NCI-H2196 treated with DMSO at 0.1 percent for 48 hours (cell line): ENCODE data around the gene KCNIP2.
A peak's percentile ranks its signal among the peaks of the same experiment; 100 is the strongest.

Experiments used
- DNase-seq: peaks from one replicate; lab custom pipeline; 2025; ENCODE audit not compliant: unreplicated experiment; lab: John Stamatoyannopoulos, UW

KCNIP2 gene

DNA sequence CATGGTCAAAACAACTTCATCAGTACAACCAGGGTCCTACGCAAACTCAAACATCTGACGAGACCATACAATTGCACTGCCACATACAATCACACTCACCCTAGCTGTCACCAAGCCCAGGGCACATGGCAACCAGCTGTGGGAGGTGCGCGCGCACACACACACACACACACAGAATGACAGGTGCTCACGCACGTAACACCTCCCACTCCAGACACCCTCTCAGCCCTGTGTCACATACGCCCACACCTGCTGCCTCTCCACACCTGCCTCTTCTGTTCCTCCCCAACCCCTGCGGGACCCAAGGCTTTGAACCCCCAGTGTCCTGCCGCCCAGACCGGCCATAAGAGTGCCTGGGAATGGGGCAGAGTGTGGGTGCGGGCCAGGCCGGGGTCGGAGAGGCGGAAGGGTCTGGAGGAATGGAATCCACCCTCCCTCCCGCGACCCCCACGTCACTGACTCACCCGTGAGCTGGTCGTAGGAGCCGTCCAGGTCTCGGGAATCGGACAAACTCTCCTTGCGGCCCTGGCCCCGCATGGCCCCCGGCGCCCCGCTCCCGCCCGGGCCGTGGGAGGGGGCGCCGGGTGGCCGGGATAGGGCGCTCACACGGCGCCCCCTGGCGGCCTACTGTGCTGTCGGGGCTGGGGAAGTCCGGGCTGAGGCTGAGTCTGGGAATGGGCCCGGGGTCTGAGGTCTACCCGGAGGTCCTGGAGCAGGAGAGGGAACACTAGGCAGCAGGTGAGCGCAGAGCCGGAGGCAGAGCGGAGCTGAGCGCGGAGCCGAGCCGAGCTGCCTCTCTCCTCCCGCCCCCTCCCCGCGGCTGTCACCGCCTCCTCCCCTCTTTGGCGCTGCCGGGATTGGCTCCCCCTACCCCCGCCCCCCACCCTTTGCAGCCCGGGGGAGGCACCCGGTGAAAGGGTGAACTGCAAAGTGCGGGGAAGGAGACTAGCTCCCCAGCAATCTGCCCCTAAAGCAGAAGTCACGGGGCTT is at the start of gene KCNIP2:
Gene KCNIP2 (minus strand): TSS at position 769 of the 990 bp plus-strand sequence. CDS start 232 bp downstream, at position 537.
- peak; percentile 21 for DNase-seq

DNA sequence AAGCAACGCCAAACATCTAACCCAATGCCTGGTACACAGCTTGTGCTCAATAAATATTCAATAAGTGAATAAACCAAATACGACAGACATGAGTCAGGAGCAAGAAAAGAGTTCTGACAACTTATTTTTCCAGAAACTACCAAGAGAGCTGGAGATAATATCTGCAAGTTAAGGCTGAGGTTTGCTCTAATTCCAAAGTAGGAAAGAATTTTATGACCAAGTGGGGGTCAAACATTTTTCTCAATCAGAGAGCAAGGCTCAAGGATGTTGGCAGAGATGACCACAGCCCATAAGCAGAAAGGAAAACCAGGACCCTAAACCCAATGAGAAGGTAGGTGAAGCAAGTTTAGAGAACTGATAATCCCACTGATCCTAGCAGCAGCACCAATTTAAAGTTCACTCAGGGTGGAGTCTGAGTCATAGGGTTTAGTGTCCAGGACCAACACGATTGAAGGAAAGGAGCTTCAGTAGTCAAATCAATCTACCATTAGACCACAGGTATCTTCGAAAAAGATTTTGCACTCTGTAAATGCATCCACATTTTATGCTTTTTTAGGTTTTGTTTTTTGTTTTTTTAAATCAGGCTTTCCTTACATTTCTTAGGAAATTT is 49.3 kb upstream of the KCNIP2 start:
- DNase-seq, result no peak

DNA sequence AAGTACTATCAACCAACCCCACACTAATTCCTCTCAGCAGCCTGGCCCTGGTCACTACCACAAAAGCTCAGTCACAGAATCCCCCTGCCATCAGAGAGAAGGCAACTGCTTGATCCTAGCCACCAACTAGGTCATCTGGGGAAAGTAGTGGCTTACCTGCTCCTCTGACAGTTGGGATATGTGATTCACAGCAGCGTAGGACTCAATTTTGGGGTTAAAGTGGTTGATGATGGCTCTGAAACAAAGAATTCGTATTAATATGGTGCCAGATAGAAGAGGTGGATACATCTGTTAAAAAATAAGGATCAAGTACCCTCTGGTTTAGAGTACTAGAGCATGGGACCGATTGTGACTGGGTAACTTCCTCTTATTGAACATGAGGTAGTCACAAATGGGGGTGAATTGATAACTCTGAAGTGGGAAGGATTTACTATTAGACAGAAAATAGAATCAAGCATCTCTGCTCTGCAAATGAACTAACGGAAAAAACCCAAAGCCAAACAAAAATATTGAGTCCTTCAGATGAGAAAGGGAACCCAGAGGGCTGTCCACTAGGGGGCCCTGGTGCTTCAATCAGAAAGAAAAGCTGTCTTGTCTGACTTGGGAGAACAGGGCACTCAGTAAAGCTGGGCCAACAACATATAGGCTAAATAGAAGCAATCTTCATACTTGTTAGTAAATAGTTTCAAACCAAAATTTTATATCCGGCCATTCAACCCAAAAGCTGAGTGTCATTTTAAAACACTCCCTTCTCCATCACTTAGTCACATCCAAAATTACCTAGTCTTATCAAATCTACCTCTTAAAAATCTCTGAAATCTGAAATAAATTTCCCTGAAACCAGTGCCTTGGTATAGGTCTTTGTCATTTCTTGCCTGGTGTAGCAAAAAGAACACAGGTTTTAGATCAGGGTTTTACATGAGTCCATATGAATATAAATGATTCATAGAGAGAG is 45.9 kb upstream of the KCNIP2 start:
- peak; percentile 1 for DNase-seq

DNA sequence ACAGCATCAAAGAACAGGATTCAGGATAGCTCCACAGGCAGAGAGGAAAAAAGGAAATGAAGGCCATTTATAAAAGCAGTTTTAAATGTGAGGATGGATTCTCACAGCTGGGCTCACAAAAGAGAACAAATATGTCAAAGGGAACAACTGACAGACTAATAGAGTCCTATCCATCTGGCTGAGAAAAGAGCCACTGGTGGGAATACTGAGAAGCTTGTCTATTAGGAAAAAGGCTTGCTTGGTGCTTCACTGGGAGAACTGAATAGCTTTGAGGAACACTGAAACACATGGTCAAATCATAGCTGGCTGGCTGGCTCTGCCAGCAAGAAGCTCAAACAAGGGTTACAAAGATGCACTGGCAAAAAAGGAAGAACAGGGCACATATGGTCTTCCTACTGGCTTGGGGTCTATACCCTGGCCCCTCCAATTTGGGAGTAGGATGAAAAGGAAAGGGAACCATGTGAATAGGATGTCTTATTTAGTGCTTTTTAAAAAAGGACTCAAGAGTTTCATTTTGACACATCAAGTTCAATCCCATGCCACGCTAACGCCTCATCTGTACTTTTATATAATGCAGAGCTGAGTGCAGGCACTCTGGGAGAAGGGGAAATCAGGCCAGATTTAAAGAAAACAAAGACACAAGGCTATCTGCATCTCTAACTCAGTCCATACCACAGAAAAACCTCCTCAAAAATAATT is 44.8 kb upstream of the KCNIP2 start:
- no peak for DNase-seq

DNA sequence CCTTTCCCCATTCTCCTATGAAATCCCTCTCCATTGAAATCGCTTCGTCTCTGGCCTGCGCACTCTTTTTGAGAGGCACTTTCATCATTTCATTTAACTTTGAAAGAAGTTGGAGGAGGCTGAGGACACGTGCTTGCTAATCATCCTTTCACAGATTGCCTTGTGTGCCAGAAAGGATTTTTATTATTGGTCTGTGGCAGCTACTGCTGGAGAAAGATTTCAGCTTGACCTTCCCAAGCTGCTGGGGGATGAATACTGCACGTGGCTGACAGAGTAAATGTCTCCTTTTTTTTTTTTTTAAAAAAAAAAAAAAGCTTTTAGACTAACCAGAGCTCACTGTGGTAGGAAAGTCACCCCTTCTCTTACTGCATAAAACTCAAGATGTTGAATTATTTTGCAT is 44.2 kb upstream of the KCNIP2 start:
- no peak for DNase-seq

DNA sequence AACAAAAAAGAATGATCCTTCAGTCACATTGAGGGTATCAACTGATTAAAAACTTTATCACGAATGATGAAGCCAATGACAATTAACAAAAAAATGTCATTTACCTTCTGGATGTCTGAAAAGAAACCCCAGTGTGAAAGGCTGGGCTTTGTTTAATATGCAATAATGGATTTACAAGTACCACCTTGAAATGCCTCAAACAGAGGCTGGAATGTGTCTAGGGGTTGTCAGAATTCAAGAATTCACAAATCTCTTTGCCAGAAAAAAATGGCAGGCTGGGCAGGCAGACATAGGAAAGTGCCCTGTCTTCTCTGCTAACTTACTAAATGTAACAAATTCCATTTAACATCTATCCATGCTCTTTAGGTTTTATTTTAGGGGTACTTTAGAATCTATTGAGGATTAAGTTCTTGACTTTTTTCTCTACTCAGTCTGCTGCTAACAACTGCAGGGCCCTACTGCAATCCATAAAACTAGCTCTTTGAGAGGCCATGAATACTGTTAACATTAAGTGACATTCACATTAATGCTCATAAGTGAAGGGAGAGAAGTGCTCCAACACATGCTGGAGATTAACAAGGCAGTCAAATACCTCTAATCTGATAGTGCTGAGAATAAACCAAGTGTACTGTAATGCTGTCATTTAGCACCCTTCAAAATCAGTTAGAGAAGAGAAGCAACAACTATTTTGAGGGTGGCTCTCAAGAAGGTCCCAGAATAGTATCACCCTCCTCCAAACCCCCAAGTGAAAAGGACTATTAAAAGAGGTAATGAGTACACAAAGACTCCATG is 43.1 kb upstream of the KCNIP2 start:
- DNase-seq, result no peak

DNA sequence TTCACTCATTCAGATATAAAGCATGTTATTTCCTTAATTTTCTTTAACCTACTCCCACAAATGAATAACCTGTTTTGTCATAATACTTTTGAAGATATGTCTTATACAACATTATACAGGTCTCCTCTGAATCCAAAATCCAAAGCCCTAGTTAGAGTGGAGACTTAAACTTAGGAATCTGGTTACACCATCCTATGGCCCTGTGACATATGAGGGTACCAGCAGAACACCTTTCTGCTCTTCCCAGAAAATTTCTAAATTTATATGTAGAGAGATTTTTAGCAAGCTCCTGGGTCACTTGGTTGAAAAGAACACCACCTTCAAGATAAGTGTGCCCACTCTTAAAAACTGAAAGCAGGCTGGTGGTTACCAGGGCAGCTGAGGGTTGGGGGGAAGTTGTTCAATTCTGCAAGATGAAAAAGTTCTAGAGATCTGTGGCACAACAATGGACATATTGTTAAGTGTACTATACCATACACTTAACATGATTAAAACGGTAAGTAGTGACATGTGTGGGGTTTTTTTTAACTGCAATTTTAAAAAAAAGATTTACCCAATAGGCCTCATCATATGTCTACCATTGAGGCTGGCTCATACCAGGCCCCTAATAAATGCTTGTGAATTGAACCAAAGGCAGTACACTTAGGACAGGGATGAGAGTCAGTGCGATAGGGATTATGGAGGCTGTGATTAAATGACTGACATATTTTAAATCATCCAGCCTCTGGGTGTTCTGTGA is 37.6 kb upstream of the KCNIP2 start:
- DNase-seq, result no peak

DNA sequence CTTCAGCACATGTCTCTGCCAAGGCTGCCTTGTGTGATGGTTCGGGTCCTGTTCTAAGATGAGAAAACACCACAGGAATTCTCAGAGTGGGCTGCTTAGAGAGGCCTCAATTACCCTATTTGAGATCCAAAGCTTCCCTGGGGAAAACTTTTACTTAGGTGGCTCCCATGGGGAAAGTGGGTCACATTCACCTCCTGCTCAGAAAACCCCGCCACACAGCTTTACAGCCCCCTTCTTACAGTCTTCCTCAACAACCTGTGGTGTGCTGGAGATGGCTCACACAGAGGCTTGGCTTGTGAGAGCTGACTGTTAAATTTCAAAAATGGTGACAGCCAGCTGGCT is 36.6 kb upstream of the KCNIP2 start:
- no peak for DNase-seq

DNA sequence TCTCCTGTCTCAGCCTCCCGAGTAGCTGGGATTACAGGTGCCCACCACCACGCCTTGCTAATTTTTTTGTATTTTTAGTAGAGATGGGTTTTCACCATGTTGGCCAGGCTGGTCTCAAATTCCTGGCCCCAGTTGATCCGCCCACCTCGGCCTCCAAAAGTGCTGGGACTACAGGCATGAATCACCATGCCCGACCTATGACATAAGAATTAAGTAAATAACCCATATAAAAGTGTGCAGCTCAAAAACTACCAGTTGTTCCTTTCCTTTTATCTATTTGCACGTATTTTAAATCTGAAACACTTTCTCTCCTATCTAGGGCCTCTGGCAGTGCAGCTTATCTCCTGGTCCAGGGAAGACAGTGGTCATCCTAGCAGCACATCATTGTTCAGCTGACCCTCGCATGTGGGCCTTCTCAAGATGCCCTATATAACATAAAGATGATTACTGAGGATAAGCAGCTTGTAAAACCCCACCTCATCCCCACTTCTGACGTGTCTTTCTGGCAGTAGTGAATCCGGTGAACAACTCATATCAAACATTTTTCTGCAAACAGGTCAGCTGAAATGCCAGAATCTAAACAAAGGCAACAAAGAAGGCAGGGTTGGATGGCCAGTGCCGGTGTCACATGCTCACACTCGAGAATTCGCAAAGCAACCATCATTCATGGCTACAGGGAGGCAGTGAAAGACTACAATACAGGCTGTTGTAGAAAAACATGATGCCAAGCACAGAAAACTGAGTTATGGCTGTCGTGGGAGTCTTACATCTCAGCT is 36.0 kb upstream of the KCNIP2 start:
- no peak for DNase-seq

DNA sequence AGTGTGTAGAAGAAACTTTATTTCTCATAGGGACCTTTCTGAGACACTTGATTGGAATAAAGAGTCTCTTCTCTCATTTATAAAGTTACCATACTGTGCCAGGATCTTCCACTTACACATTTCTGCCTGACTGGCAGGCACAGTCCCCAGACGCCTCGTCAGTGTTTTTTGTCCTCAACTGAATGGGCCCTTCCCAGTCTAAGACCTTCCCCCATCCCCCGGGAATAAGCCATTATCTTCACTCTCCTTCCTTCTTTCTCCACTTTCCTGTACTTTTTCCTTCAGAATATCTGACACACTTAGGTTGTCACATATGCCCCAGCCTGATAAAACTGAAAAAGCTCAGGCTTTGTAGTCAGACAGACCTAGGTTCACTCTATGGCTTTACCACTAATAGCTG is 35.3 kb upstream of the KCNIP2 start:
- DNase-seq, result no peak

DNA sequence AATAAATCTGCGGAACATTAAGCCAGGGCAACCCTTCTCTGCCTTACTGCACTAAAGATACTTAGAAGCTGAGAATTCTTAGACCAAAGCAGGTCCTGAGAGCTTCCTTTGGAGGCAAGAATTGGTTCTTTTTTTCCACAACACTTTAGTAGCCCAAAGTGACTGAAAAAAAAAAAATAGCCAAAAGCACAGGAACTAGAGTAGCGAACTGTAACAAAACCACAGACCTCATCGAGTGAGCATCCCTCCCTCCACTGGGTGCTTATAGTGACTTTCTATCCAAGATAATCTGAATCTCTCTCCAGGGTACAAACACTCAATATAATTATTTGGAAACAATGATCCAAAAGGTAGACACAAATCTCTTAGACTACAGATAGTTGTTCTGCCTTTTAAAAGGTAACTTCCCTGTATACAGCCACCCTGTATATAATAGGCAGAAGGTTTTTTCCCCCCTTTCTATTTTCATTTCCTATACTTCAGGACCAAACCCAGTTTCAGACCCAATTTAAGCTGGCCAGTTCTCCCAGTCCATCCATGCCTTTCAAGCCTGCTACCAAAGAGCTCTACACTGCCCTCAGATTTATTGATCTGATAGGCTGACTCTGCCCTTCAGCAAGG is 31.6 kb upstream of the KCNIP2 start:
- no peak for DNase-seq

DNA sequence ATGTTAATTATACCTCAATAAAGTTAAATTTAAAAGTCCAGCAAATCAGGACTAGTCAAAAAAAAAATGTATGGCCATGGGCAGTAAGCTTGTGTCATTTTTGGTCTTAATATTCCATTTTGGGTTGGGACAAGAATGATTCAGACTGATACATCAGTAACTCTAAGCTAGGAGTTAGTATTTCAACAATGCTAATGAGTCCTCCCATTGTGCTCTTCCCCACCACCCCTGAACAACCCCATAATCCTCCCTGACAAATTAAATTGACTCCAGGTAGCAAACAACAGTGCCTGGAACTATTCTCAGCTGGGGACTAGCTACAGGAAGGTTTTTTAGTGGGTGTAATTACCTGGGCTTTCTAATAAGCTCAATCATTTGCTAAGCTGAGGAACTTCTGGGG is 30.7 kb upstream of the KCNIP2 start:
- DNase-seq, result no peak

DNA sequence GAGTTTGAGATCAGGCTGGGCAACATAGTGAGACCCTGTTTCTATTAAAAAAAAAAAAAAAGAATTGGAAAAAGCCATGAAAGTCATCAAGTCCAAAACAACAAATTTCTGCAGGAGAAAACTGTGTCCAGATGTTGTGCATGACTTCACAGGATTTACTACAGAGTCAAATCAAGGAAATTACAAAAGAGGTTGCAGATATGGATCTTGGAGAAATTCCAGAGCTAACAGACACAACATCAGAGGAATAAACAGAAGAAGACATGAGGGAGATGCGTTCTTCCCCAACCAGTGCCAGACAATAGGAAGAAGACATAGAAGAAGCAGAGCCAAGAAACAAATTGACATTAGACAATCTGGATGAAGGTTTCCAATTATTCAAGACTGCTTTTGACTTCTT is 24.3 kb upstream of the KCNIP2 start:
- DNase-seq, result no peak

DNA sequence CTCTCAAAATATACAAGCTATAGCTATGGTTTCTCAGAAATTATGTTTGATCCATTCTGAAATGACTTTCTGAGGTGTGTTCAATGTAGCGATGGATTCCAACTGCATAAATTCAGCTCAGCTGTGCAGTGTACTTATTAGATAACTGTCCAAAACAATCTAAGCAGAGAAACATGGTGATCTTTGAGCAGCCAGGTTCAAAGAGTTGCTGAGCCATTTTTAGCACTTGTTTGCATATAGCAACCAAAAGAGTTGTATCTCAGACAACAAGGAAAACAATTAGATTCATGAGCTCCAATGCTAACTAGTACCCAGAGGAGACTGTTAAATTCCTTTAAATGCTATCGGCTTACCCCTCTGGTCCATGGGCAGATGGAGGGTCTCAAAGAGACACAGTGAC is 15.9 kb upstream of the KCNIP2 start:
- DNase-seq, result no peak

DNA sequence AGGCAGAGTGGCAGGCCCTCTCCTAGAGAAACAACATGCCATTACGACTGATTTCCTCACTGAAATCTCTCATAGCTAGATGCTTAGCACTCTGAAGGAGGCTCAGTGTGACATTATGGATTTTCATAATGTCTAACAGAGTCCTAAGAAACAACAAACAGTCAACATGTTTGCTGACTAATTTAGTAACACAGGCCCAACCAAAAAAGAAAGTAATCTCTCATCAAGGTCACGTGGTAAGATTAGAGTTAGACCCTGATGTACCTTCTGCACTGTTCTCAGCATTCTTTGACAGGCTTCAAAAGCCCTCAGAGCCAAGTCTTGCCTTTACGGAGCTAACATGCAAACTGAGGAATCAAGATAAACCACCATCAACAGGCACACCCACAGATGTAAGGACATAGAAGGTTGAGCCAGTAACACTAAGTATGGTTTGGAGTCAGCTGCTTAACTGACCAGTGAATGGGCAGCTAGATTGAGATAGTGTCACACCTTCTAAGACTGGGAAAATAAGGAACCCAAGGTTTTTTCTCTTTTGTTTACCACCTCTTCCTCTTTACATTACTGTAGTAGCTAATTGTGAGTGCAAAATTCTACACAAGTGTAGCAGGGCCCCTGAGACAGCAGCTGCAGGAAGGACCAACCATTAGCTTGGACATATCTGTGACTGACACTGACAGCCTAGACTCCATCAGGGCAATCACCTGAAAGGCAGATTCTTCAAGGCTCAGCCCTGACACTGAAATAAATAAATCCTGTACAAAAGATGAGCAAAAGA is 15.3 kb upstream of the KCNIP2 start:
- DNase-seq, result no peak

DNA sequence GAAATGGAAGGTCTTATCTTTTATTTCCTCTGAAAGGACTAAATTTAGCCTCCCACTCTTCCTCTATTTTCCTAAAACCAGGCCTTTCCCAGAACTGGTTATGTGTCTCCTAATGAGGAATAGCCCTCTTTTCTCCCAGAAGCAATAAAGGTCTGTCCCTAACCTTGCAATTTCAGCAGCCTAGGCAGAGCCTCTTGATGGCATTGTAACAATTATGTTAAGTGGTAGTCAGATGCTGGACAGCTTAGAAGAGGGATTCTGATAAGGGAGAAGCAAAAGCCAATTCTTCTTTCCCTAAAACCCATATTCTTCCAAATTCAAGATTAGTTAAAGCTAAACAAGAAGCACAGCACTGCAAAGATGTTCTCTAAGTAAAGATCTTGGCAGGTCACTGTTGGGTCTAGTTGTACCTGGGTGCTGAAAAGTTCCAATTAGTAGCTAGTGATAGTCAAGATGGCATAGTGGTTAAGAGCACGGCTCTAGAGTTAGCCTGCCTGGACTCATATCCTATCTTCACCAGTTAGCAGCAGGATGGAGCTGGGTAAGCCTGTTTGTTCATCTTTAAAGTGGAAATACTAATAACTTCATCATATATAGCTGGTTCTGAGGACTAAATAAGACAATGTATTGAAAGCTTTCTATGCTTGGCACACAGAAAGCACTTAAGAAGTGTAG is 14.3 kb upstream of the KCNIP2 start:
- no peak for DNase-seq

DNA sequence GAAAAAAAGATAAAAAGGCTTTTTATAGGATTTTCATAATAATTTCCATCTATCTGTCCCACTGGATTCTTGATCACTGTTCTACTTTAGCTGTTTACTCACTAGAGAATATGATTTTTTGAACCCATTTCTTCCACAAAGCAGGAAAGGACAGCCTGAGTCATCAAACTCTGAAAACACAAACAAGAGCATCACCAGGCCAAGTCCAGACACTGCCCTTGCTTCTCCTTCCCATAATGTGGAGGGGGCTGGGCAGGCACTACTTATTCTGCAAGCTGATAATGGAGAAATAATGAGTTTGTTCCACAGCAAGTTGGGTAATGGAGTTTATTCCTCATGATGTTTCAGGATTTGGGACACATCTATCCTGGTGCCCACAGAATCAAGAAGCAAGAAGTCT is 13.0 kb upstream of the KCNIP2 start:
- DNase-seq, result no peak
